WI38 (cell line): ENCODE data around the gene CD44.

Source experiments
- H3K4me3 ChIP-seq: 2 replicates; pipeline ENCODE4 v1.5.1; 2011; ENCODE audit warnings: low read depth, mild to moderate bottlenecking, control low read depth, low read length
- CTCF ChIP-seq: IDR thresholded peaks from 2 replicates; pipeline ENCODE4 v1.5.1; 2012; ENCODE audit warnings: low read depth, mild to moderate bottlenecking, control low read depth, low read length

The CD44 gene

GRCh38 chr11:35118906-35119305 is 20.1 kb upstream of the CD44 start:
- TF ChIP-seq CTCF = no peak
- no peak overlapping the region for H3K4me3 ChIP-seq

- no peak overlapping the region for H3K4me3 ChIP-seq
- TF ChIP-seq CTCF = no peak
These were observed 17.6 kb upstream of the CD44 start for GRCh38 chr11:35121326-35121865.

GRCh38 chr11:35122308-35122707 is 16.7 kb upstream of the CD44 start:
- no peak overlapping the region for H3K4me3 ChIP-seq
- TF ChIP-seq CTCF = no peak

- TF ChIP-seq CTCF = no peak
- no peak overlapping the region for H3K4me3 ChIP-seq
These were observed 12.7 kb upstream of the CD44 start for GRCh38 chr11:35126000-35126878.

GRCh38 chr11:35126879-35127581 is 11.9 kb upstream of the CD44 start:
- no peak for TF ChIP-seq CTCF
- no peak overlapping the region for H3K4me3 ChIP-seq

GRCh38 chr11:35127619-35128018 is 11.4 kb upstream of the CD44 start:
- TF ChIP-seq CTCF = no peak
- H3K4me3 ChIP-seq = no peak overlapping the region

GRCh38 chr11:35131094-35131493 is 7.9 kb upstream of the CD44 start:
- TF ChIP-seq CTCF = no peak
- no peak overlapping the region for H3K4me3 ChIP-seq
